Upper lobe of left lung (tissue), 4 donors: ENCODE data around the gene ARV1.

Source experiments
- CTCF ChIP-seq, 6 experiments: fragments of 450-650 bp in 4 of 6; fragments of 200-600 bp in 2 of 6; sonication (generic) in 2 of 6; IDR thresholded peaks; one replicate each; pipeline ENCODE4 v1.5.1; 2016 to 2019; ENCODE audit warnings: antibody characterized with exemption in 6 of 6
- POLR2A ChIP-seq, 4 donors: fragments of 450-650 bp; IDR thresholded peaks; one replicate each; pipeline ENCODE4 v1.5.1; 2016 to 2017; ENCODE audit warnings: antibody characterized with exemption in 4 of 4, mild to moderate bottlenecking in 2 of 4

GRCh38 chr1:231040019-231040799 lies 61.3 kb downstream of the ARV1 start, which contains the start of gene FAM89A:
- TF ChIP-seq CTCF (IDR thresholded peaks at IDR 0.05) (peak in 1 of 6 experiments; percentile 8), POLR2A (IDR thresholded peaks at IDR 0.05) (peak in 2 of 4 donors; percentile 29 to 54)
